K562 (cell line): ENCODE results near the gene SLC7A10. TPM values are rescaled to one million over a fixed set of nuclear protein-coding genes. Genes with fewer than 3 reads are reported as not detected.

Experiments
- CREB5 ChIP-seq: fragments of 250-450 bp; sonication (Bioruptor Pico); IDR thresholded peaks from 2 replicates; pipeline ENCODE4 v1.5.0; 2020; ENCODE audit warnings: mild to moderate bottlenecking
- ELF2 ChIP-seq: fragments of 250-450 bp; sonication (Bioruptor Pico); IDR thresholded peaks from 2 replicates; pipeline ENCODE4 v1.5.0; 2021; ENCODE audit warnings: mild to moderate bottlenecking
- MAZ ChIP-seq, 2 experiments: fragments of 450-650 bp in 1 of 2; sonication (generic) in 1 of 2; formaldehyde crosslinking; IDR thresholded peaks in 1 of 2; conservative IDR thresholded peaks in 1 of 2; 2 replicates each; pipeline versions ENCODE4 v1.4.0 to v1.5.0; 2020; ENCODE audit warnings: mild to moderate bottlenecking in 1 of 2, missing genetic modification reagents in 1 of 2
- NONO ChIP-seq, 2 experiments: fragments of 200-400 bp in 1 of 2; fragments of 450-650 bp in 1 of 2; formaldehyde crosslinking in 1 of 2; IDR thresholded peaks; 2 replicates each; pipeline ENCODE4 v1.6.1; 2017; ENCODE audit warnings: low read depth in 2 of 2, mild to moderate bottlenecking in 2 of 2, moderate library complexity in 2 of 2, low read length in 1 of 2
- POU5F1 ChIP-seq: fragments of 150-350 bp; IDR thresholded peaks from 2 replicates; pipeline ENCODE4 v1.6.1; 2014; ENCODE audit warnings: borderline replicate concordance, low read length, low read depth, mild to moderate bottlenecking; ENCODE audit not compliant: partially characterized antibody
- TARDBP ChIP-seq: fragments of 450-650 bp; IDR thresholded peaks from 2 replicates; pipeline ENCODE4 v1.6.1; 2016
- ZBTB11 ChIP-seq, 3 experiments: fragments of 200-800 bp in 1 of 3; fragments of 250-450 bp in 1 of 3; fragments of 450-650 bp in 1 of 3; sonication (Bioruptor Pico) in 1 of 3; sonication (Bioruptor generic) in 1 of 3; formaldehyde crosslinking in 1 of 3; IDR thresholded peaks; 2 replicates each; pipeline versions ENCODE4 v1.6.1 to v1.8.0; 2016 to 2022; ENCODE audit warnings: mild to moderate bottlenecking in 2 of 3, missing genetic modification characterization in 2 of 3, missing compliant biosample characterization in 1 of 3, moderate library complexity in 1 of 3
- ZBTB7A ChIP-seq: IDR thresholded peaks from 2 replicates; pipeline ENCODE4 v1.6.1; 2011; ENCODE audit warnings: low read depth, mild to moderate bottlenecking, low read length, moderate library complexity, borderline replicate concordance; ENCODE audit not compliant: control insufficient read depth
- ZNF224 ChIP-seq: sonication (generic); formaldehyde crosslinking; IDR thresholded peaks from 2 replicates; pipeline ENCODE4 v1.8.0; 2022; ENCODE audit warnings: mild to moderate bottlenecking, missing genetic modification reagents
- ZNF311 ChIP-seq: fragments of 250-450 bp; sonication (Bioruptor Pico); IDR thresholded peaks from 2 replicates; pipeline ENCODE4 v1.4.0; 2020; ENCODE audit warnings: mild to moderate bottlenecking, moderate library complexity
- ZNF561 ChIP-seq: fragments of 450-650 bp; formaldehyde crosslinking; conservative IDR thresholded peaks from 2 replicates; pipeline ENCODE4 v1.4.0; 2020; ENCODE audit warnings: mild to moderate bottlenecking, moderate library complexity
- ZNF717 ChIP-seq: fragments of 250-450 bp; sonication (Bioruptor Pico); IDR thresholded peaks from 2 replicates; pipeline ENCODE4 v1.5.0; 2021
- ZNF778 ChIP-seq: fragments of 450-650 bp; formaldehyde crosslinking; IDR thresholded peaks from 2 replicates; pipeline ENCODE4 v1.4.0; 2020; ENCODE audit warnings: mild to moderate bottlenecking, moderate library complexity
- polyA plus RNA-seq, 8 experiments: library from polyadenylated mRNA; depleted of rRNA in 4 of 8; stranded (reverse) in 5 of 8; unstranded in 3 of 8; fragments of >200 nt; fragmentation: Nextera tagmentation in 2 of 8; fragmentation: Illumina TruSeq in 1 of 8; extraction: Ambion mirVana in 2 of 8; extraction: Trizol in 1 of 8; gene quantifications; 2 replicates each; pipeline versions ENCODE4 v1.2.1 to v1.2.3, GENCODE V29; 2011 to 2014; ENCODE audit warnings: inconsistent platforms in 1 of 8, missing spikeins in 1 of 8
- total RNA-seq, 7 experiments: library from RNA; depleted of rRNA in 6 of 7; stranded (reverse); fragments of >200 nt in 6 of 7; fragmentation: Illumina TruSeq in 2 of 7; extraction: Trizol in 2 of 7; gene quantifications; 2 replicates each; pipeline versions ENCODE4 v1.2.1 to v1.2.3, GENCODE V29; 2011 to 2021; ENCODE audit warnings: low replicate concordance in 1 of 7
- TF ChIP-seq, protein P1 (sequence below): fragments of 450-650 bp; IDR thresholded peaks from 2 replicates; pipeline ENCODE4 v1.6.1; 2018; ENCODE audit warnings: mild to moderate bottlenecking, low read depth; ENCODE audit not compliant: partially characterized antibody
- TF ChIP-seq, protein P2 (sequence below): fragments of 200-800 bp; sonication (Bioruptor generic); IDR thresholded peaks from 2 replicates; pipeline ENCODE4 v1.6.1; 2017; ENCODE audit warnings: missing genetic modification characterization, missing compliant biosample characterization
- TF ChIP-seq, protein P3 (sequence below): sonication (generic); formaldehyde crosslinking; IDR thresholded peaks from 2 replicates; pipeline ENCODE4 v1.8.1; 2023; ENCODE audit warnings: mild to moderate bottlenecking, missing genetic modification reagents

The SLC7A10 gene
- total and polyA plus RNA-seq, 9 of the 15 experiments (the other 6 are each of a cell fraction or from before 2014, with no cell fraction given) = 0.07 TPM; not detected in 8

GRCh38 chr19:33241530-33242101 is 16.0 kb upstream of the SLC7A10 start (continued):
- TF ChIP-seq, protein P1, sequence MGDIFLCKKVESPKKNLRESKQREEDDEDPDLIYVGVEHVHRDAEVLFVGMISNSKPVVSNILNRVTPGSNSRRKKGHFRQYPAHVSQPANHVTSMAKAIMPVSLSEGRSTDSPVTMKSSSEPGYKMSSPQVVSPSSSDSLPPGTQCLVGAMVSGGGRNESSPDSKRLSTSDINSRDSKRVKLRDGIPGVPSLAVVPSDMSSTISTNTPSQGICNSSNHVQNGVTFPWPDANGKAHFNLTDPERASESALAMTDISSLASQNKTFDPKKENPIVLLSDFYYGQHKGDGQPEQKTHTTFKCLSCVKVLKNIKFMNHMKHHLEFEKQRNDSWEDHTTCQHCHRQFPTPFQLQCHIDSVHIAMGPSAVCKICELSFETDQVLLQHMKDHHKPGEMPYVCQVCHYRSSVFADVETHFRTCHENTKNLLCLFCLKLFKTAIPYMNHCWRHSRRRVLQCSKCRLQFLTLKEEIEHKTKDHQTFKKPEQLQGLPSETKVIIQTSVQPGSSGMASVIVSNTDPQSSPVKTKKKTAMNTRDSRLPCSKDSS = no peak
- TF ChIP-seq CREB5 (CRISPR knock-in tag) = no peak
- no peak for TF ChIP-seq POU5F1
- TF ChIP-seq, protein P2, sequence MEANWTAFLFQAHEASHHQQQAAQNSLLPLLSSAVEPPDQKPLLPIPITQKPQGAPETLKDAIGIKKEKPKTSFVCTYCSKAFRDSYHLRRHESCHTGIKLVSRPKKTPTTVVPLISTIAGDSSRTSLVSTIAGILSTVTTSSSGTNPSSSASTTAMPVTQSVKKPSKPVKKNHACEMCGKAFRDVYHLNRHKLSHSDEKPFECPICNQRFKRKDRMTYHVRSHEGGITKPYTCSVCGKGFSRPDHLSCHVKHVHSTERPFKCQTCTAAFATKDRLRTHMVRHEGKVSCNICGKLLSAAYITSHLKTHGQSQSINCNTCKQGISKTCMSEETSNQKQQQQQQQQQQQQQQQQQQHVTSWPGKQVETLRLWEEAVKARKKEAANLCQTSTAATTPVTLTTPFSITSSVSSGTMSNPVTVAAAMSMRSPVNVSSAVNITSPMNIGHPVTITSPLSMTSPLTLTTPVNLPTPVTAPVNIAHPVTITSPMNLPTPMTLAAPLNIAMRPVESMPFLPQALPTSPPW (CRISPR knock-in tag) = peak; percentile 65
- peak in 1 of 2 experiments; percentile 58; a peak in 2 of 4 replicates for TF ChIP-seq MAZ (CRISPR knock-in tag; conservative IDR thresholded peaks at IDR 0.05 in 1 of 2, IDR thresholded peaks at IDR 0.05 in 1 of 2)
- peak; percentile 34; the same call in 1 of the 2 replicates for TF ChIP-seq ZBTB7A
- TF ChIP-seq ZNF778 (CRISPR knock-in tag) = no peak
- no peak for TF ChIP-seq TARDBP
- TF ChIP-seq, protein P3, sequence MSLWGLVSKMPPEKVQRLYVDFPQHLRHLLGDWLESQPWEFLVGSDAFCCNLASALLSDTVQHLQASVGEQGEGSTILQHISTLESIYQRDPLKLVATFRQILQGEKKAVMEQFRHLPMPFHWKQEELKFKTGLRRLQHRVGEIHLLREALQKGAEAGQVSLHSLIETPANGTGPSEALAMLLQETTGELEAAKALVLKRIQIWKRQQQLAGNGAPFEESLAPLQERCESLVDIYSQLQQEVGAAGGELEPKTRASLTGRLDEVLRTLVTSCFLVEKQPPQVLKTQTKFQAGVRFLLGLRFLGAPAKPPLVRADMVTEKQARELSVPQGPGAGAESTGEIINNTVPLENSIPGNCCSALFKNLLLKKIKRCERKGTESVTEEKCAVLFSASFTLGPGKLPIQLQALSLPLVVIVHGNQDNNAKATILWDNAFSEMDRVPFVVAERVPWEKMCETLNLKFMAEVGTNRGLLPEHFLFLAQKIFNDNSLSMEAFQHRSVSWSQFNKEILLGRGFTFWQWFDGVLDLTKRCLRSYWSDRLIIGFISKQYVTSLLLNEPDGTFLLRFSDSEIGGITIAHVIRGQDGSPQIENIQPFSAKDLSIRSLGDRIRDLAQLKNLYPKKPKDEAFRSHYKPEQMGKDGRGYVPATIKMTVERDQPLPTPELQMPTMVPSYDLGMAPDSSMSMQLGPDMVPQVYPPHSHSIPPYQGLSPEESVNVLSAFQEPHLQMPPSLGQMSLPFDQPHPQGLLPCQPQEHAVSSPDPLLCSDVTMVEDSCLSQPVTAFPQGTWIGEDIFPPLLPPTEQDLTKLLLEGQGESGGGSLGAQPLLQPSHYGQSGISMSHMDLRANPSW (CRISPR knock-in tag) = no peak
- TF ChIP-seq NONO (IDR thresholded peaks at IDR 0.05; ENCODE audit: low read depth in 2 of 2, low read length in 1 of 2) = no peak
- no peak for TF ChIP-seq ELF2 (CRISPR knock-in tag)
- TF ChIP-seq ZBTB11 (CRISPR knock-in tag; IDR thresholded peaks at IDR 0.05) = no peak
- TF ChIP-seq ZNF561 (CRISPR knock-in tag) = no peak
- TF ChIP-seq ZNF311 (CRISPR knock-in tag) = no peak
- TF ChIP-seq ZNF224 = no peak
- no peak for TF ChIP-seq ZNF717 (CRISPR knock-in tag)
